Liver (tissue), 3 donors: ENCODE data around the gene IFNGR1.

ENCODE experiments used
- CTCF ChIP-seq: fragments of 150-350 bp; IDR thresholded peaks from 2 replicates; pipeline ENCODE4 v1.5.1; 2017; ENCODE audit warnings: improper control_type of control experiment, low read depth, low read length; ENCODE audit not compliant: missing input control
- FOXA1 ChIP-seq: IDR thresholded peaks from 2 replicates; pipeline ENCODE4 v1.6.1; 2016; ENCODE audit warnings: antibody characterized with exemption
- REST ChIP-seq: IDR thresholded peaks from 2 replicates; pipeline ENCODE4 v1.6.1; 2016; ENCODE audit warnings: antibody characterized with exemption, mild to moderate bottlenecking
- RXRA ChIP-seq, 2 donors: IDR thresholded peaks; 2 replicates each; pipeline ENCODE4 v1.6.1; 2017 to 2018; ENCODE audit warnings: antibody characterized with exemption in 2 of 2, mild to moderate bottlenecking in 1 of 2
- YY1 ChIP-seq: IDR thresholded peaks from 2 replicates; pipeline ENCODE4 v1.6.1; 2016; ENCODE audit warnings: antibody characterized with exemption, mild to moderate bottlenecking
- donor health status: healthy.
- donor health status: healthy.

DNA sequence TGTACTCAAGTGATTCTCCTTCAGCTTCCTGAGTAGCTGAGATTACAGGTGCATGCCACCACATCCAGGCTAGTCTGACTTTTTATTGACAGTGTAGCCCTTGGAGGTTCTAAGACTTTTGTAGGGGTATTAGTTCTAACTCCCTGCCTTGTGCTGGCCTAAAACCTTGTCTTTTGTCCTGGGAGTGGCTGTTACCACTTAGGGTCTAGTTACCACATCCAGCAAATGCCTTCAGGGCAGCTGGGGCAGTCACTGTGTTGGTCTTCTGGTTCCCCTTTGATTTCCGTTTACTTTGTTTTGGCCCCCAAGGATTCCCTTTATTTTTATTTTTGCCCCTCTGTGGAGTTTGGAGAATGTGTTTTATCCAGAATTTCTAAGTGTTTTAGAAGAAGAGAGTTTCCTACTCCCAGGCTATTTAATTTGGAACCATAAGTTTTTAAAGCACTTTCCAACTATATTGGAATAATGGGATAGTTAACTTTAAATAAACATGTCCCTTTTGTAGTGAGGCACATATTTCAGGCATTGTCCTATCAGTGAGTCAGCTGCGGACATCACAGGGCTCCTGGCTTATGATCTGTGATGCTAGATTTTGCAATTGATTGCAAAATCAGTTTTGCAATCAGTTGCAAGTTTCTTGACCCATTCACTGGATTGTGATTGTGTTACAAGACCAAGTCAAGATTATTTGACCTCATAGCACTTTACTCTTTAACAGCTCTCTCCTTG lies 70.7 kb downstream of the IFNGR1 start:
- peak; percentile 81 to 91 for TF ChIP-seq RXRA (IDR thresholded peaks at IDR 0.05)
- peak; percentile 82 for TF ChIP-seq FOXA1
- TF ChIP-seq CTCF, result no peak
- peak; percentile 70 for TF ChIP-seq YY1
- no peak for TF ChIP-seq REST
